Gastroesophageal sphincter (tissue), 4 donors: Measurements from ENCODE around the gene ZNF780B. TPM values are rescaled to one million over a fixed set of nuclear protein-coding genes. Genes with fewer than 3 reads are reported as not detected.

Source experiments
- ATAC-seq: fragments of 150-250 bp; one replicate; pipeline ENCODE4 v1.9.1; 2016; ENCODE audit warnings: mild to moderate bottlenecking, moderate library complexity
- H3K27ac ChIP-seq, 4 donors: fragments of 200-600 bp; sonication (generic) in 3 of 4; 1 replicate in 3 of 4; 2 replicates in 1 of 4; pipeline ENCODE4 v1.5.1; 2016 to 2019
- H3K27me3 ChIP-seq: fragments of 200-600 bp; sonication (generic); one replicate; pipeline ENCODE4 v1.5.1; 2019
- H3K36me3 ChIP-seq, 2 donors: fragments of 200-600 bp; sonication (generic); one replicate each; pipeline ENCODE4 v1.5.1; 2019; ENCODE audit warnings: control low read depth in 1 of 2
- H3K4me1 ChIP-seq, 3 donors: fragments of 200-600 bp; sonication (generic); 1 replicate in 2 of 3; 2 replicates in 1 of 3; pipeline ENCODE4 v1.5.1; 2016 to 2019; ENCODE audit warnings: control low read depth in 2 of 3
- H3K4me3 ChIP-seq, 2 donors: fragments of 200-600 bp; sonication (generic); one replicate each; pipeline ENCODE4 v1.5.1; 2019; ENCODE audit warnings: mild to moderate bottlenecking in 1 of 2, moderate library complexity in 1 of 2
- H3K9me3 ChIP-seq, 3 donors: fragments of 200-600 bp; sonication (generic); one replicate each; pipeline ENCODE4 v1.5.1; 2017 to 2019; ENCODE audit warnings: control low read depth in 2 of 3
- EP300 ChIP-seq: sonication (generic); formaldehyde crosslinking; IDR thresholded peaks from one replicate; pipeline ENCODE4 v1.6.1; 2017; ENCODE audit warnings: antibody characterized with exemption, mild to moderate bottlenecking
- POLR2A ChIP-seq, 2 donors: fragments of 450-650 bp; IDR thresholded peaks; one replicate each; pipeline ENCODE4 v1.6.1; 2017; ENCODE audit warnings: antibody characterized with exemption in 2 of 2, mild to moderate bottlenecking in 2 of 2, moderate library complexity in 1 of 2
- POLR2AphosphoS5 ChIP-seq: sonication (generic); formaldehyde crosslinking; IDR thresholded peaks from one replicate; pipeline ENCODE4 v1.6.1; 2017; ENCODE audit warnings: antibody characterized with exemption
- WGBS, 2 donors: methylation state at CpG; one replicate each; pipeline ENCODE4 v1.1.5; 2018; ENCODE audit warnings: low coverage in 1 of 2; 5-methylcytosine and 5-hydroxymethylcytosine counted together
- total RNA-seq, 4 donors: library from RNA; depleted of rRNA; stranded (reverse); fragments of >200 nt; gene quantifications; one replicate each; pipeline ENCODE4 v1.1.0, GENCODE V29; 2016
- TF ChIP-seq, protein P1 (sequence below), 4 experiments: fragments of 200-600 bp in 2 of 4; fragments of 450-650 bp in 2 of 4; sonication (generic) in 1 of 4; IDR thresholded peaks; one replicate each; pipeline ENCODE4 v1.5.1; 2017 to 2019; ENCODE audit warnings: antibody characterized with exemption in 4 of 4, mild to moderate bottlenecking in 2 of 4, moderate library complexity in 2 of 4

The ZNF780B gene
- 10 to 100 TPM; 14.5 to 22.5 (median 19.7) TPM for total RNA-seq

DNA sequence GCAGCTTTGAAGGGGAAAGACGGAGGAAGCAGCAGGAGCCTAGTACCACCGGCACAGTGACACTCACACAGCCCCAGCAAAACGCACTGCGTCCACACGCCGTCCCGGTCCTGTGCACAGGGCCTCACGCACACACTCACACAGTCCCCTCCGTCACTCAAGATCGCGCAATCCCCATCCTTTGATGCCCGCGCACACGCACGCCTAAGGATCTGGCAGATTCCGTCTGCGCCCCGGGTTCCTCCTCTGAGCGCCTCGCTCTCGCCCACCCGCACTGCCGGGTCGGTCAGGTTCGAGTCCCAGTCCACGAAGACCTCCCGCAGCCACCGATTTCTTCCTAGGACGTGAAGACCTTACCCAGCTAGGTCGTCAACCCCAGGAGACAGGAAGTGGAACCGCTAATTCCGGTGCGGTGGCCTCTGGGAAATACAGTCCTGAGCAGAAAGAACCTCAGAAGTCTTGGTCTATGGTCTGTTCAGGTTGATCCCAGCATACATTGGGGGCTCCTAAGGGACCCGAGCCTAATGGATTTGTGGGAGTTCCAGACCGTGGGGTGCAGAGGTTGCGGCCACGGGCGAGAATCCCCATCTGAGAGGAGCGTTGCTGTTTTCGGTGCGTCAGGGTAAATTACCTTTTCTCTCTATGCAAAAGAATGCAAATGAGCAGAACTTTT lies at the start of gene ZNF780B:
Gene ZNF780B, minus strand, starts transcription at position 400 of the 673 bp plus-strand sequence. CDS start 5,899 bp downstream, outside the sequence.
- TF ChIP-seq POLR2AphosphoS5 = peak; percentile 4
- TF ChIP-seq, protein P1, sequence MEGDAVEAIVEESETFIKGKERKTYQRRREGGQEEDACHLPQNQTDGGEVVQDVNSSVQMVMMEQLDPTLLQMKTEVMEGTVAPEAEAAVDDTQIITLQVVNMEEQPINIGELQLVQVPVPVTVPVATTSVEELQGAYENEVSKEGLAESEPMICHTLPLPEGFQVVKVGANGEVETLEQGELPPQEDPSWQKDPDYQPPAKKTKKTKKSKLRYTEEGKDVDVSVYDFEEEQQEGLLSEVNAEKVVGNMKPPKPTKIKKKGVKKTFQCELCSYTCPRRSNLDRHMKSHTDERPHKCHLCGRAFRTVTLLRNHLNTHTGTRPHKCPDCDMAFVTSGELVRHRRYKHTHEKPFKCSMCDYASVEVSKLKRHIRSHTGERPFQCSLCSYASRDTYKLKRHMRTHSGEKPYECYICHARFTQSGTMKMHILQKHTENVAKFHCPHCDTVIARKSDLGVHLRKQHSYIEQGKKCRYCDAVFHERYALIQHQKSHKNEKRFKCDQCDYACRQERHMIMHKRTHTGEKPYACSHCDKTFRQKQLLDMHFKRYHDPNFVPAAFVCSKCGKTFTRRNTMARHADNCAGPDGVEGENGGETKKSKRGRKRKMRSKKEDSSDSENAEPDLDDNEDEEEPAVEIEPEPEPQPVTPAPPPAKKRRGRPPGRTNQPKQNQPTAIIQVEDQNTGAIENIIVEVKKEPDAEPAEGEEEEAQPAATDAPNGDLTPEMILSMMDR (IDR thresholded peaks at IDR 0.05) = no peak
- peaks cover 0 to under 1% of the 10 kb centered on the region in 2 donors for H3K36me3 ChIP-seq
- peak within 1 kb of the TSS; percentile 65 to 89 for H3K4me3 ChIP-seq
- 0% methylated on average over 10 of the region's 41 CpGs; no CpG with 5 or more reads in 1 of the 2 donors for WGBS, 2 donors
- ATAC-seq = peak; percentile 62
- H3K27me3 ChIP-seq = no peaks in the 10 kb centered on the region
- peaks cover 0 to 28% (median 6%) of the 10 kb centered on the region in 3 donors for H3K4me1 ChIP-seq
- H3K9me3 ChIP-seq = peaks cover 0 to 28% (median 0%) of the 10 kb centered on the region in 3 donors
- H3K27ac ChIP-seq = peak within 1 kb of the TSS; percentile 21 to 83 (median 81)

DNA sequence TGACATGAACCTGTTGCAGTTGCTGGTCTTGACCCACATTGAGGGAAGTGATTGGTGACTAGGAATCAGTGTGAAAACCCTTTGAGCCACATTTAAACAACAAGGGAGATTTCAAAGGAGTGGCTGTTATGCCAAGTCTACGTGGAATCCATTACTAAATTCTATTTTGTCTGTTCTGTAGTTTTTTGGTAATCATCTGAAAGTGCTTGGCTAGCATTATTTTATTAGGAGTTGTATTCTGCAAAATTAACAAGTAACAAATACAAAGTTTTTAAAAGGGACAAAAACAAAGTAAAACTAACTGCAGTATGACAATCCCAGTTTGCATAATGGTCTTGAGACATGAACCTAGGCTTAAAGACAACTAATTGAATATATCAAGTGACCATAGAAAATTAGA lies 48.7 kb upstream of the ZNF780B start:
- Histone ChIP-seq H3K9me3 (no peaks in the 10 kb centered on the region), H3K36me3 (no peaks in the 10 kb centered on the region), H3K27ac (no peak overlapping the region), H3K27me3 (peaks cover 8% of the 10 kb centered on the region), H3K4me1 (no peaks in the 10 kb centered on the region), H3K4me3 (no peak overlapping the region)
- TF ChIP-seq, protein P1 (IDR thresholded peaks at IDR 0.05) = no peak
- TF ChIP-seq POLR2A (IDR thresholded peaks at IDR 0.05) (no peak), EP300 (no peak), POLR2AphosphoS5 (no peak)
- WGBS, 2 donors = 47 to 75% methylated on average over 1 of the region's 1 CpG
- no peak for ATAC-seq

DNA sequence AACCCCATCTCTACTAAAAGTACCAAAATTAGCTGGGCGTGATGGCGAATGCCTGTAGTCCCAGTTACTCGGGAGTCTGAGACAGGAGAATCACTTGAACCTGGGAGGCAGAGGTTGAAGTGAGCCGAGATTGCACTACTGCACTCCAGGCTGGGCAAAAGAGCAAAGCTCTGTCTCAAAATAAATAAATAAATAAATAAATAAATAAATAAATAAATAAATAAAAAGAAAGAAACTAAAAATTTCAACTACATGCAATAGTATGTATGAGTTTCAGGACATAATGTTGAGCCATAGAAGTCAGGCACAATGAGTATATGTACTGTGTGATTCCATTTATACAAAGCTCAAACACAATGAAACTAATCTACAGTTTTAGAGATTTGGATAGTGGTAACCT lies 47.6 kb upstream of the ZNF780B start:
- TF ChIP-seq POLR2A (IDR thresholded peaks at IDR 0.05) (no peak), POLR2AphosphoS5 (no peak), EP300 (no peak)
- TF ChIP-seq, protein P1 (IDR thresholded peaks at IDR 0.05) = no peak
- Histone ChIP-seq H3K27ac (no peak overlapping the region), H3K27me3 (peaks cover 8% of the 10 kb centered on the region), H3K9me3 (no peaks in the 10 kb centered on the region), H3K4me1 (no peaks in the 10 kb centered on the region), H3K4me3 (no peak overlapping the region), H3K36me3 (no peaks in the 10 kb centered on the region)
- no peak for ATAC-seq
- WGBS, 2 donors = 85 to 87% methylated on average over 3 to 4 of the region's 4 CpGs

DNA sequence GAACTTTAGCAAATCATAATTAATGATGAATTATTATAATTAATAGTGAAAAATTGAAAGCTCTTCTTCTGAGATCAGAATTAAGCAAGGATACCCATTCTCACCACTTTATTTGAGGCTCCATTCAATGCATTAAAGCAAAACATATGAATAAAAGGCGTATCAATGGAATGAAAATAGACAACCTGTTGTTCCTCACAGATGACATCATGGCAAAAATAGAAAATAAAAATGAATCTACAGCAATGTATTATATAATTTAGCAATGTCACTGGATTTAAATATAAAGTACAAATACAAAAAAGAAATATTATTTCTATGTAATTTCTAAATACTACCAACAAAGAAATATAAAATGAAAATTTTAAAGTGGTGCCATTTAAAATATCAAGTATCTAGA lies 45.8 kb upstream of the ZNF780B start:
- H3K27me3 ChIP-seq = peaks cover 23% of the 10 kb centered on the region
- H3K4me1 ChIP-seq = no peaks in the 10 kb centered on the region
- ATAC-seq = no peak
- no peaks in the 10 kb centered on the region for H3K9me3 ChIP-seq
- H3K36me3 ChIP-seq = no peaks in the 10 kb centered on the region
- 73 to 75% methylated on average over 1 of the region's 1 CpG for WGBS, 2 donors
- H3K4me3 ChIP-seq = no peak overlapping the region
- H3K27ac ChIP-seq = no peak overlapping the region
- no peak for TF ChIP-seq EP300
- no peak for TF ChIP-seq POLR2A (IDR thresholded peaks at IDR 0.05)
- TF ChIP-seq, protein P1 (IDR thresholded peaks at IDR 0.05) = no peak
- TF ChIP-seq POLR2AphosphoS5 = no peak

DNA sequence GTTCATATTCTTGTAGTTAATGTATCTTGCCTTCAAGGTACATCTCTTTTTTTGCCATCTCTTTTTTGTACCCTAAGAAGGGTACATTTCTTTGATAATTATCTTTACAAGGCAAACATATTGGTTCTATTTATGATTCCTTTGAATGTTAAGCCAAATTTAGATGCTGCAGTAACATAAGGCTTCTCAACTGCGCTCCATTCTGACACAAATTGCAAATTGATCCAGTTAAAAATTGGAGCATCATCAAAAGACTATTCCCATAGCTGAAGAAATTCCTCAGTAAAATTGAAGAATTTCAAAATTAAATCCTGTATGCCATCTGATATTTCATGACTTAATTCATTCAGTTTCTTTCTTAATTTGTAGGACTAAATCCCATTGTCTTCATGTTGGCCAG lies 37.4 kb upstream of the ZNF780B start:
- Histone ChIP-seq H3K36me3 (no peaks in the 10 kb centered on the region), H3K27me3 (peaks cover 35% of the 10 kb centered on the region)
- WGBS, 2 donors = 88 to 89% methylated on average over 1 of the region's 1 CpG

More for the DNA sequence above, 37.4 kb upstream of the ZNF780B start:
- Histone ChIP-seq H3K4me3 (no peak overlapping the region), H3K4me1 (peaks cover 0 to 21% (median 2%) of the 10 kb centered on the region in 3 donors), H3K9me3 (no peaks in the 10 kb centered on the region), H3K27ac (no peak overlapping the region)
- TF ChIP-seq EP300 = no peak
- TF ChIP-seq, protein P1 (IDR thresholded peaks at IDR 0.05) = no peak
- no peak for ATAC-seq
